WTC11 (cell line): ENCODE results near the gene MAMLD1.

Source experiments
- CTCF ChIP-seq: fragments of 200-600 bp; IDR thresholded peaks from 2 replicates; pipeline ENCODE4 v1.8.0; 2022; ENCODE audit warnings: antibody characterized with exemption
- NR2C2 ChIP-seq: sonication (generic); formaldehyde crosslinking; IDR thresholded peaks from 2 replicates; pipeline ENCODE4 v1.8.0; 2022; ENCODE audit warnings: mild to moderate bottlenecking, missing genetic modification reagents
- NR3C1 ChIP-seq: sonication (generic); formaldehyde crosslinking; conservative IDR thresholded peaks from 2 replicates; pipeline ENCODE4 v1.8.1; 2023; ENCODE audit warnings: low read depth, mild to moderate bottlenecking, missing genetic modification reagents
- ZNF263 ChIP-seq: sonication (generic); formaldehyde crosslinking; IDR thresholded peaks from 2 replicates; pipeline ENCODE4 v1.8.1; 2022; ENCODE audit warnings: low read depth, mild to moderate bottlenecking, moderate library complexity, missing genetic modification reagents
- ZNF423 ChIP-seq: fragments of 250-450 bp; sonication (Bioruptor Pico); IDR thresholded peaks from 2 replicates; pipeline ENCODE4 v2.1.2; 2022; ENCODE audit warnings: mild to moderate bottlenecking, moderate library complexity
- TF ChIP-seq, protein P1 (sequence below): fragments of 250-450 bp; sonication (Bioruptor Pico); conservative IDR thresholded peaks from 2 replicates; pipeline ENCODE4 v1.9.0; 2021; ENCODE audit warnings: mild to moderate bottlenecking

DNA sequence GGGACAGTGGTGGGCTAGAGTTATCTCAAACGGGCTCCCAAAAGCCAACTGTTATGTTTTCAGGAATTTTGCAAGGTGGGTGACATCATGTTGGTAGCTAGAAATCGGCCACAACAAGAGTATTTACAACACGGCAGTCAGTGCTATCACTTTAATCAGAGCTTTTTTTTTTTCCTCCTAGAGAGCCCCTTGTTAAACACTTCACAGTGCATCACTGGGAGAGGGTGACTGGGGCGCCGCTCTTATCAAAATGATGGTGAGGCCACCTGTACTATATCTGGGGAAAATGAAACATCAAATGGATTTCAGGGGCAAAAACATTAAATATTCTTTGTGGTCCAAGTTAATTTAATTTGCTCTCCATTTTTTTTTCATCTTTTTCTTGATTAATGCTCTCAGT lies 44.9 kb downstream of the MAMLD1 start:
- TF ChIP-seq CTCF (no peak), NR3C1 (CRISPR knock-in tag) (no peak), ZNF423 (no peak), ZNF263 (CRISPR knock-in tag) (no peak), NR2C2 (CRISPR knock-in tag) (no peak)
- TF ChIP-seq, protein P1, sequence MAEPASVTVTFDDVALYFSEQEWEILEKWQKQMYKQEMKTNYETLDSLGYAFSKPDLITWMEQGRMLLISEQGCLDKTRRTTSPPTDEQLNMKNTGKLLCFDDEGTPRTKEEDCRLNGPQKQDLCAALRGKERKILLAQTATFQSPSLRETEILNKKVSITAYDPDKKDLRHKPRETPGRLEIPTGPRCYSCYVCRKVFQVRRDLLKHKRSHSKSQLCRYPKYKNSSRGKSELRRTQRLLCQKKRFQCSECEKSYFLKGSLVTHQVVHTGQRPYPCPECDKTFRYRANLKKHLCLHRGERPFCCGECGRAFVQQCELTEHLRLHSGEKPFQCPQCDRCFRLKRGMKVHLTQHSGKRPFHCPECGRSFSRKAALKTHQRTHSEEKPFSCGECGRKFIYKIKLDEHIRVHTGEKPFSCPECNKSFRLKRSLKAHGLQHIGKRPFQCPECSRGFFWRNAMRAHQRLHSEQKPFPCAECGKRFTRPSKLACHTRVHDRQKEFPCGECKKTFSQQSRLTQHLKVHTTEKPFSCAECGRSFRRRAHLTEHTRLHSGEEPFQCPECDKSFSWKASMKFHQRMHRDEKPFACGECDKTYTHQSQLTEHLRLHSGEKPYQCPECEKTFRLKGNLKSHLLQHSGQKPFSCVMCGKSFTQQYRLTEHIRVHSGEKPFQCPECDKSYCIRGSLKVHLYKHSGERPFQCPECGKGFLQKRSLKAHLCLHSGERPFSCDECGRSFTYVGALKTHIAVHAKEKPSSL (CRISPR knock-in tag) = no peak
